ENCODE measurements around the gene CACNA1C.
A peak's percentile ranks its signal among the peaks of the same experiment; 100 is the strongest.

The CACNA1C gene

GRCh38 chr12:2052826-2053678, at the start of gene CACNA1C:
TSS of gene CACNA1C (plus strand) at chr12:2052987. CDS start at chr12:2053563, 576 bp downstream.
- no peak for DNase-seq (ENCODE audit: extremely low read depth in 1 of 2, low read depth in 1 of 2)

- no peak for DNase-seq (ENCODE audit: extremely low read depth in 1 of 2, low read depth in 1 of 2)
These were observed 49.1 kb upstream of the CACNA1C start for GRCh38 chr12:2003676-2004112.

- peak; percentile 79 to 85 for DNase-seq (ENCODE audit: extremely low read depth in 1 of 2, low read depth in 1 of 2)
These were observed 48.5 kb upstream of the CACNA1C start, which contains the start of gene DCP1B for GRCh38 chr12:2004113-2004929. TSS of gene DCP1B (minus strand) at chr12:2004457. CDS start at chr12:2004431, 26 bp downstream.

GRCh38 chr12:2008677-2009076, 44.1 kb upstream of the CACNA1C start:
- no peak for DNase-seq (ENCODE audit: extremely low read depth in 1 of 2, low read depth in 1 of 2)

GRCh38 chr12:2009623-2010022, 43.2 kb upstream of the CACNA1C start:
- no peak for DNase-seq (ENCODE audit: extremely low read depth in 1 of 2, low read depth in 1 of 2)

GRCh38 chr12:2011643-2012607, 40.9 kb upstream of the CACNA1C start:
- DNase-seq (ENCODE audit: extremely low read depth in 1 of 2, low read depth in 1 of 2) = no peak

GRCh38 chr12:2013086-2013485, 39.7 kb upstream of the CACNA1C start:
- DNase-seq (ENCODE audit: extremely low read depth in 1 of 2, low read depth in 1 of 2) = no peak

GRCh38 chr12:2013527-2014223, 39.1 kb upstream of the CACNA1C start:
- DNase-seq (ENCODE audit: extremely low read depth in 1 of 2, low read depth in 1 of 2) = no peak

- DNase-seq (ENCODE audit: extremely low read depth in 1 of 2, low read depth in 1 of 2) = no peak
These were observed 38.6 kb upstream of the CACNA1C start for GRCh38 chr12:2014231-2014630.

GRCh38 chr12:2016862-2017545, 35.8 kb upstream of the CACNA1C start:
- no peak for DNase-seq (ENCODE audit: extremely low read depth in 1 of 2, low read depth in 1 of 2)

- DNase-seq (ENCODE audit: extremely low read depth in 1 of 2, low read depth in 1 of 2) = no peak
These were observed 35.0 kb upstream of the CACNA1C start for GRCh38 chr12:2017546-2018337.

- DNase-seq (ENCODE audit: extremely low read depth in 1 of 2, low read depth in 1 of 2) = no peak
These were observed 34.4 kb upstream of the CACNA1C start for GRCh38 chr12:2018391-2018790.

GRCh38 chr12:2019126-2019525, 33.7 kb upstream of the CACNA1C start:
- DNase-seq (ENCODE audit: extremely low read depth in 1 of 2, low read depth in 1 of 2) = no peak

GRCh38 chr12:2020511-2020910, 32.3 kb upstream of the CACNA1C start:
- DNase-seq (ENCODE audit: extremely low read depth in 1 of 2, low read depth in 1 of 2) = no peak

GRCh38 chr12:2023365-2023764, 29.4 kb upstream of the CACNA1C start:
- DNase-seq (ENCODE audit: extremely low read depth in 1 of 2, low read depth in 1 of 2) = no peak

GRCh38 chr12:2027351-2027750, 25.4 kb upstream of the CACNA1C start:
- no peak for DNase-seq (ENCODE audit: extremely low read depth in 1 of 2, low read depth in 1 of 2)

GRCh38 chr12:2029851-2030250, 22.9 kb upstream of the CACNA1C start:
- DNase-seq (ENCODE audit: extremely low read depth in 1 of 2, low read depth in 1 of 2) = no peak

GRCh38 chr12:2032506-2032905, 20.3 kb upstream of the CACNA1C start:
- DNase-seq (ENCODE audit: extremely low read depth in 1 of 2, low read depth in 1 of 2) = no peak

Data from activated CD8-positive, alpha-beta memory T cell treated with anti-CD3 and anti-CD28 coated beads for 1 hour (primary cell).